Measurements from ENCODE around the gene PACS1.
A peak's percentile ranks its signal among the peaks of the same experiment; 100 is the strongest.

Gene PACS1

GRCh38 chr11:66287889-66288670 lies 218.0 kb downstream of the PACS1 start:
- Histone ChIP-seq H3K36me3 (ENCODE audit: control insufficient read depth, insufficient read depth, low read length) (0 out of 2 replicates have a peak, but pooled peaks cover 4% of the 10 kb centered on the region), H3K27me3 (ENCODE audit: control insufficient read depth, insufficient read depth, low read length) (peaks cover 3% of the 10 kb centered on the region; the same call in 1 of the 2 replicates), H3K9me3 (ENCODE audit: control insufficient read depth, insufficient read depth, low read length) (no peaks in the 10 kb centered on the region), H3K4me1 (ENCODE audit: control insufficient read depth, insufficient read depth, low read length) (peaks cover 3% of the 10 kb centered on the region; the same call in 1 of the 2 replicates), H3K27ac (ENCODE audit: low read length) (no peak overlapping the region), H3K4me3 (ENCODE audit: low read length) (peak overlapping the region; percentile 89; the same call in 1 of the 2 replicates)
- DNase-seq (ENCODE audit: low read depth, low spot score), result no peak
- no CpG with 5 or more reads among the region's 20 CpGs for WGBS (ENCODE audit: insufficient coverage, insufficient read length)

GRCh38 chr11:66288671-66289547 lies 218.8 kb downstream of the PACS1 start, which contains the start of gene YIF1A:
Gene YIF1A, minus strand, starts transcription at chr11:66289143. Its CDS starts 158 bp downstream, at chr11:66288985.
- peak; percentile 99 for DNase-seq (ENCODE audit: low read depth, low spot score)
- peaks cover 3% of the 10 kb centered on the region; the same call in 1 of the 2 replicates for H3K4me1 ChIP-seq (ENCODE audit: control insufficient read depth, insufficient read depth, low read length)
- 0 out of 2 replicates have a peak, but pooled peaks cover 4% of the 10 kb centered on the region for H3K36me3 ChIP-seq (ENCODE audit: control insufficient read depth, insufficient read depth, low read length)
- no peaks in the 10 kb centered on the region for H3K9me3 ChIP-seq (ENCODE audit: control insufficient read depth, insufficient read depth, low read length)
- H3K27me3 ChIP-seq (ENCODE audit: control insufficient read depth, insufficient read depth, low read length), result peaks cover 3% of the 10 kb centered on the region; the same call in 1 of the 2 replicates
- H3K27ac ChIP-seq (ENCODE audit: low read length), result no peak within 1 kb of the TSS
- H3K4me3 ChIP-seq (ENCODE audit: low read length), result peak within 1 kb of the TSS; percentile 89
- WGBS (ENCODE audit: insufficient coverage, insufficient read length), result no CpG with 5 or more reads among the region's 87 CpGs

- Histone ChIP-seq H3K9me3 (ENCODE audit: control insufficient read depth, insufficient read depth, low read length) (no peaks in the 10 kb centered on the region), H3K27me3 (ENCODE audit: control insufficient read depth, insufficient read depth, low read length) (peaks cover 3% of the 10 kb centered on the region; the same call in 1 of the 2 replicates), H3K36me3 (ENCODE audit: control insufficient read depth, insufficient read depth, low read length) (0 out of 2 replicates have a peak, but pooled peaks cover 4% of the 10 kb centered on the region), H3K27ac (ENCODE audit: low read length) (no peak overlapping the region), H3K4me1 (ENCODE audit: control insufficient read depth, insufficient read depth, low read length) (peaks cover 3% of the 10 kb centered on the region; the same call in 1 of the 2 replicates), H3K4me3 (ENCODE audit: low read length) (peak overlapping the region; percentile 51; the same call in 1 of the 2 replicates)
- no peak for DNase-seq (ENCODE audit: low read depth, low spot score)
- no CpG with 5 or more reads among the region's 36 CpGs for WGBS (ENCODE audit: insufficient coverage, insufficient read length)
Measured at GRCh38 chr11:66289548-66290329, 219.7 kb downstream of the PACS1 start.

- no CpG with 5 or more reads among the region's 2 CpGs for WGBS (ENCODE audit: insufficient coverage, insufficient read length)
- H3K4me1 ChIP-seq (ENCODE audit: control insufficient read depth, insufficient read depth, low read length), result peaks cover 3% of the 10 kb centered on the region; the same call in 1 of the 2 replicates
- no peaks in the 10 kb centered on the region for H3K9me3 ChIP-seq (ENCODE audit: control insufficient read depth, insufficient read depth, low read length)
- no peak overlapping the region for H3K27ac ChIP-seq (ENCODE audit: low read length)
- no peak for DNase-seq (ENCODE audit: low read depth, low spot score)
- 0 out of 2 replicates have a peak, but pooled peaks cover 1% of the 10 kb centered on the region for H3K36me3 ChIP-seq (ENCODE audit: control insufficient read depth, insufficient read depth, low read length)
- peaks cover 3% of the 10 kb centered on the region; the same call in 1 of the 2 replicates for H3K27me3 ChIP-seq (ENCODE audit: control insufficient read depth, insufficient read depth, low read length)
- H3K4me3 ChIP-seq (ENCODE audit: low read length), result no peak overlapping the region
Measured at GRCh38 chr11:66290330-66290621, 220.2 kb downstream of the PACS1 start.

GRCh38 chr11:66291303-66291705 lies 221.2 kb downstream of the PACS1 start:
- no peaks in the 10 kb centered on the region for H3K36me3 ChIP-seq (ENCODE audit: control insufficient read depth, insufficient read depth, low read length)
- peaks cover 3% of the 10 kb centered on the region; the same call in 1 of the 2 replicates for H3K27me3 ChIP-seq (ENCODE audit: control insufficient read depth, insufficient read depth, low read length)
- H3K4me3 ChIP-seq (ENCODE audit: low read length), result peak overlapping the region; percentile 66; the same call in 1 of the 2 replicates
- WGBS (ENCODE audit: insufficient coverage, insufficient read length), result no CpG with 5 or more reads among the region's 16 CpGs
- DNase-seq (ENCODE audit: low read depth, low spot score), result no peak
- H3K4me1 ChIP-seq (ENCODE audit: control insufficient read depth, insufficient read depth, low read length), result peaks cover 3% of the 10 kb centered on the region; the same call in 1 of the 2 replicates
- H3K9me3 ChIP-seq (ENCODE audit: control insufficient read depth, insufficient read depth, low read length), result no peaks in the 10 kb centered on the region
- no peak overlapping the region for H3K27ac ChIP-seq (ENCODE audit: low read length)

- DNase-seq (ENCODE audit: low read depth, low spot score), result no peak
- no CpG with 5 or more reads among the region's 95 CpGs for WGBS (ENCODE audit: insufficient coverage, insufficient read length)
- no peak within 1 kb of the TSS for H3K27ac ChIP-seq (ENCODE audit: low read length)
- H3K9me3 ChIP-seq (ENCODE audit: control insufficient read depth, insufficient read depth, low read length), result no peaks in the 10 kb centered on the region
- peaks cover 3% of the 10 kb centered on the region; the same call in 1 of the 2 replicates for H3K4me1 ChIP-seq (ENCODE audit: control insufficient read depth, insufficient read depth, low read length)
- H3K36me3 ChIP-seq (ENCODE audit: control insufficient read depth, insufficient read depth, low read length), result no peaks in the 10 kb centered on the region
- peaks cover 3% of the 10 kb centered on the region; the same call in 1 of the 2 replicates for H3K27me3 ChIP-seq (ENCODE audit: control insufficient read depth, insufficient read depth, low read length)
- H3K4me3 ChIP-seq (ENCODE audit: low read length), result peak within 1 kb of the TSS; percentile 66; the same call in 1 of the 2 replicates
Measured at GRCh38 chr11:66291706-66292542, 221.9 kb downstream of the PACS1 start, which contains the start of gene TMEM151A. Gene TMEM151A, plus strand, starts transcription at chr11:66291894. Its CDS starts 120 bp downstream, at chr11:66292014.

- Histone ChIP-seq H3K4me3 (ENCODE audit: low read length) (no peak overlapping the region), H3K36me3 (ENCODE audit: control insufficient read depth, insufficient read depth, low read length) (no peaks in the 10 kb centered on the region), H3K4me1 (ENCODE audit: control insufficient read depth, insufficient read depth, low read length) (peaks cover 5% of the 10 kb centered on the region), H3K27ac (ENCODE audit: low read length) (no peak overlapping the region), H3K9me3 (ENCODE audit: control insufficient read depth, insufficient read depth, low read length) (no peaks in the 10 kb centered on the region), H3K27me3 (ENCODE audit: control insufficient read depth, insufficient read depth, low read length) (peaks cover 3% of the 10 kb centered on the region; the same call in 1 of the 2 replicates)
- no peak for DNase-seq (ENCODE audit: low read depth, low spot score)
- no CpG with 5 or more reads among the region's 17 CpGs for WGBS (ENCODE audit: insufficient coverage, insufficient read length)
Measured at GRCh38 chr11:66292543-66293332, 222.7 kb downstream of the PACS1 start.

- no CpG with 5 or more reads among the region's 4 CpGs for WGBS (ENCODE audit: insufficient coverage, insufficient read length)
- no peak overlapping the region for H3K4me3 ChIP-seq (ENCODE audit: low read length)
- no peak overlapping the region for H3K27ac ChIP-seq (ENCODE audit: low read length)
- H3K27me3 ChIP-seq (ENCODE audit: control insufficient read depth, insufficient read depth, low read length), result peaks cover 3% of the 10 kb centered on the region; the same call in 1 of the 2 replicates
- DNase-seq (ENCODE audit: low read depth, low spot score), result no peak
- H3K4me1 ChIP-seq (ENCODE audit: control insufficient read depth, insufficient read depth, low read length), result peaks cover 5% of the 10 kb centered on the region
- H3K36me3 ChIP-seq (ENCODE audit: control insufficient read depth, insufficient read depth, low read length), result no peaks in the 10 kb centered on the region
- H3K9me3 ChIP-seq (ENCODE audit: control insufficient read depth, insufficient read depth, low read length), result no peaks in the 10 kb centered on the region
Measured at GRCh38 chr11:66293352-66293751, 223.3 kb downstream of the PACS1 start.
